ENCODE measurements around the gene DYTN. TPM values are rescaled to one million over a fixed set of nuclear protein-coding genes. Genes with fewer than 3 reads are reported as not detected.

The DYTN gene
- total and polyA plus RNA-seq, 3 experiments from 2014 or later, result not detected

DNA sequence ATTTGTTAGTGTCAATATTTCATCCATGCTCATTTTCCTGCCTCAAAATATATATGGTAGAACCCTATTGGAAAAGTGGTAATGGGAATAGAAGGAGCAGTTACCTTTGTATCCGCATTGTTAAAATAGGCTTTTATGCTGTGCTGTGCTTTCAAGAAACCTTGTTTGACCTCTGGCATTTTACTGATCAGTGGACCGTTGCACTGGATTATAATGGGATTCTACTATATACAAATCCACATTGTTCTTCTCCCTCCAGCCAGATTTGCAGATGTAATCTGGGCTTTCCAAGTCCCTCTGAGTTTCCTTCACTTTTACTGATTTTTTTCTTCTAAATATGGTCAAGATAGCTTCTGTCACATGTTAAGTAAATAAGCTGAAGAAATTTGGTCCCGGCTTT is 99.2 kb downstream of the DYTN start:
- peaks cover 0 to 6% of the 10 kb centered on the region in 2 donors for H3K27me3 Mint-ChIP-seq
- H3K27ac Mint-ChIP-seq, result no peak overlapping the region
- H3K4me1 ChIP-seq (ENCODE audit: insufficient read depth, low read length), result no peaks in the 10 kb centered on the region
- H3K4me3 ChIP-seq (ENCODE audit: low read length), result no peak overlapping the region
- no peaks in the 10 kb centered on the region for H3K27me3 ChIP-seq (ENCODE audit: insufficient read depth, low read length, poor library complexity, severe bottlenecking)
- H3K36me3 Mint-ChIP-seq, result no peaks in the 10 kb centered on the region
- H3K4me3 Mint-ChIP-seq, result no peak overlapping the region
- no peak overlapping the region for H3K27ac ChIP-seq (ENCODE audit: low read depth, low read length)
- no peaks in the 10 kb centered on the region for H3K9me3 Mint-ChIP-seq
- CTCF ChIA-PET, result no interaction called here
- POLR2A ChIA-PET, result no interaction called here
- no peak for DNase-seq
- H3K9me3 ChIP-seq (ENCODE audit: low read length), result no peaks in the 10 kb centered on the region
- no peaks in the 10 kb centered on the region for H3K36me3 ChIP-seq (ENCODE audit: insufficient read depth, low read length)
- no peaks in the 10 kb centered on the region for H3K4me1 Mint-ChIP-seq

DNA sequence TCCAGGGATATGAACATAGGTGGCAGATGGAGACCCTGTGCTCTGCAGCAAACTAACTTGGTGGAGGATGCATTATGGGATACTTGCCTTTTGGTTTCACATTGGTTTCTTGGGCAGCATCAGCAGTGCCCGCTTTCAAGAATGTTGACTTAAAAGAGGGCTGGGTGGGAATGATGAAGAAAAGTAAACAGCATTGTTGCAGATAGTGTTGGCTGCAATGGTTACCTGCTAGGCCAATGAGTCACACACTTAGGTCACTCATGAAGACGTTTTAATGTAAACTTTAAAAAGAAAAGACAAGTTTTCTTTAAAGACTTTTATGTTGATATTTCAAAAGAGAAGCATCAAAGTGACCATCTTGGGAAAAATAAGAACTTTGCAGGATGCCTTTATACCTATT is 102.0 kb downstream of the DYTN start:
- H3K27me3 ChIP-seq (ENCODE audit: insufficient read depth, low read length, poor library complexity, severe bottlenecking), result no peaks in the 10 kb centered on the region
- H3K36me3 ChIP-seq (ENCODE audit: insufficient read depth, low read length), result no peaks in the 10 kb centered on the region
- POLR2A ChIA-PET, result no interaction called here
- Mint-ChIP-seq H3K27ac (peak overlapping the region in 1 of 8 donors; percentile 34), H3K4me3 (no peak overlapping the region), H3K27me3 (peaks cover 0 to 1% of the 10 kb centered on the region in 2 donors), H3K36me3 (no peaks in the 10 kb centered on the region), H3K4me1 (no peaks in the 10 kb centered on the region), H3K9me3 (no peaks in the 10 kb centered on the region)
- H3K4me3 ChIP-seq (ENCODE audit: low read length), result no peak overlapping the region
- no peak for DNase-seq
- no peak overlapping the region for H3K27ac ChIP-seq (ENCODE audit: low read depth, low read length)
- H3K4me1 ChIP-seq (ENCODE audit: insufficient read depth, low read length), result no peaks in the 10 kb centered on the region
- CTCF ChIA-PET, result no interaction called here
- H3K9me3 ChIP-seq (ENCODE audit: low read length), result no peaks in the 10 kb centered on the region

DNA sequence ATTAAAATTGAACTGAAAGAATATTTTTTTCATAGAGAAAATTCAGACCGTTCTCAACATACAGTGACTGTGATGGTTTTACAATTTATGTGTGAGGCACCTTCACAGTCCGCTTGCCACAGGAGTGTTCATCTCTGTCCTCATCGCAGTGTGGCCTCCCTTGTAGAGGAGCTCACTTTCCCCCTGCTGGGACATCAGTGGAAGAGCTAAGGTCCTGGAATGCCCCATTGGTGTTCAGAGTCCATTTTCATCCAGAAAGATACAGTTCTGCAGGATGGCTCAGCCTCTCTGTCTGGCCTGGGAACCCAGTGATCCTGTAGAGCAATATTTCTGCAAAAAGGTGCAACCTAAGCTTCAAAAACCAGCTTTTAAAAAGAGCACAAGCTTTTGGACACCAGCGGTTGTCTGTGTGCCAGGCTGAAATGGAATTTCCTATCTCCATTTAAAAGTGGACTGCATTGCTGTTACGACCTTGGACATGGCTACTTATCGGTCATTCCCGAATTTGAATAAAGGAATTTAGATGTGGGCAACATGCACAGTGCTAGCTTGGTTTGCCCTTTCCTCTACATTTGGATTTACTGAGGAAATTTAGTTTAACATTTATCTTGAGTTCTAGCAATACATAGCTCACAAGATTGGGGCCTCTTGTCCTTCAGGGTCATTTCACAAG is 102.6 kb downstream of the DYTN start:
- DNase-seq, result no peak
- ChIA-PET CTCF (no interaction called here), POLR2A (no interaction called here)
- Mint-ChIP-seq H3K36me3 (no peaks in the 10 kb centered on the region), H3K27me3 (peaks cover 0 to 1% of the 10 kb centered on the region in 2 donors), H3K9me3 (no peaks in the 10 kb centered on the region), H3K4me1 (no peaks in the 10 kb centered on the region), H3K27ac (no peak overlapping the region), H3K4me3 (no peak overlapping the region)
- Histone ChIP-seq H3K4me1 (ENCODE audit: insufficient read depth, low read length) (no peaks in the 10 kb centered on the region), H3K27ac (ENCODE audit: low read depth, low read length) (no peak overlapping the region), H3K36me3 (ENCODE audit: insufficient read depth, low read length) (no peaks in the 10 kb centered on the region), H3K4me3 (ENCODE audit: low read length) (no peak overlapping the region), H3K27me3 (ENCODE audit: insufficient read depth, low read length, poor library complexity, severe bottlenecking) (no peaks in the 10 kb centered on the region), H3K9me3 (ENCODE audit: low read length) (no peaks in the 10 kb centered on the region)

DNA sequence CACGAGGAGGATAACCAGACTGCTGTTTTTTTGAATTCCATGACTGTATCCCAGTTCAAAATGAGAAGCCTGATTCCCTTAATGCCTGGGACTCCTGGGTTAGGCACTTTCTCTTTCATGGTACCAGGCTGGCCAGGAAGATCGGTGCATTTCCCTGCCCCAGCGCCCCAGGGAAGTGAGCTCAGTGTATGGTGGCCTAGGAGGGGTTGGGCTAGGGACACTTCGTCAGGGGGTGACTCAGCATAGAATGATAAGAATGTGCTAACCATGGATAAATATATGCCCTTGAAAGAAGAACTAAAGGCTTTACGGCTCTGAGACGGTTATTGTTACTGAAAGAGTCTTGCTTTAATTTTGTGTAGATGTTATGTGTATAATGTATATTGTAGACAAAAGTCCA is 103.4 kb downstream of the DYTN start:
- Histone ChIP-seq H3K4me1 (ENCODE audit: insufficient read depth, low read length) (no peaks in the 10 kb centered on the region), H3K27me3 (ENCODE audit: insufficient read depth, low read length, poor library complexity, severe bottlenecking) (no peaks in the 10 kb centered on the region), H3K27ac (ENCODE audit: low read depth, low read length) (no peak overlapping the region), H3K36me3 (ENCODE audit: insufficient read depth, low read length) (no peaks in the 10 kb centered on the region), H3K4me3 (ENCODE audit: low read length) (no peak overlapping the region), H3K9me3 (ENCODE audit: low read length) (no peaks in the 10 kb centered on the region)
- H3K27me3 Mint-ChIP-seq, result peaks cover 0 to 1% of the 10 kb centered on the region in 2 donors
- ChIA-PET POLR2A (no interaction called here), CTCF (no interaction called here)
- DNase-seq, result no peak
- no peaks in the 10 kb centered on the region for H3K9me3 Mint-ChIP-seq
- H3K27ac Mint-ChIP-seq, result no peak overlapping the region
- H3K4me3 Mint-ChIP-seq, result no peak overlapping the region
- H3K4me1 Mint-ChIP-seq, result peaks cover 0 to 3% (median 2%) of the 10 kb centered on the region in 3 donors
- H3K36me3 Mint-ChIP-seq, result no peaks in the 10 kb centered on the region

DNA sequence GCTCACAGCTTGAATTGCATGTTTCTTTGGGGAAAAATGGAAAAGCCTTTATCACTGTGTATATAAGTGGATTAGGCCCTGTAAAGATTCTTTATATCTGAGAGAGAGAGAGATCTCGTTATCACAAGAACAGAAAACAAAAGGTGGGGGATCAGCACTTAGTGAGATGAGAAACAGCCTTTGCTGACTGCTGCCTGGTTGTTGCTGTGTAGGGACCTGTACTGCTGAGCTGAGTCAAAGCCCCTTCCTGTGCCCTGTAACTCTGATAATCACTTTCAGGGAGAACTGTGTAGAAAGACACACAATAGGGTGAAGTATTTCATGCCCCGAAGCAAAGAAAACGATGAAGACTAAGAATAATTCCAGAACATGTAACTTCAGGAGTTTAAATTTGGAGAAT is 106.5 kb downstream of the DYTN start:
- H3K9me3 Mint-ChIP-seq, result no peaks in the 10 kb centered on the region
- ChIA-PET CTCF (no interaction called here), POLR2A (no interaction called here)
- Histone ChIP-seq H3K4me1 (ENCODE audit: insufficient read depth, low read length) (no peaks in the 10 kb centered on the region), H3K27ac (ENCODE audit: low read depth, low read length) (no peak overlapping the region), H3K4me3 (ENCODE audit: low read length) (no peak overlapping the region), H3K9me3 (ENCODE audit: low read length) (no peaks in the 10 kb centered on the region), H3K27me3 (ENCODE audit: insufficient read depth, low read length, poor library complexity, severe bottlenecking) (no peaks in the 10 kb centered on the region), H3K36me3 (ENCODE audit: insufficient read depth, low read length) (no peaks in the 10 kb centered on the region)
- H3K36me3 Mint-ChIP-seq, result no peaks in the 10 kb centered on the region
- H3K27me3 Mint-ChIP-seq, result no peaks in the 10 kb centered on the region
- H3K4me1 Mint-ChIP-seq, result peaks cover 0 to 4% (median 3%) of the 10 kb centered on the region in 3 donors
- no peak for DNase-seq
- no peak overlapping the region for H3K4me3 Mint-ChIP-seq
- no peak overlapping the region for H3K27ac Mint-ChIP-seq

DNA sequence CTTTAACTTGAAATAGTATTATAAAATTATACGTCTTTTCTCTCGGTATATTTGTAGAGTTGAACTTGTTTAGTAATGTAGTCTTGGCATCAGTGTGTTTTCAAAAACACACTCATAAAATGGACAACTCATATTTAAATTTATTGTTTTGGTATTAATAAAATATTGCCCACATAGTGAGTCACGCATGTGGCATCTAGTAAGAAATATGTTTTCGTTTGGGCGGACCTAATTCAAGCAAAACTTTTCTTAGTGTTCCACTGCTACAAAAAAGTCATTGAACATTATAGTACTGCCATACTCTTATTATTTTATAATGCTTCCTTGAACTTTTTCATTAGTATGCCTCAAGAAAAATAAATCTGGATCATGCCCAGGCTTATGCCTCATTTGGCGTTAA is 107.0 kb downstream of the DYTN start:
- H3K27me3 Mint-ChIP-seq, result no peaks in the 10 kb centered on the region
- no peaks in the 10 kb centered on the region for H3K9me3 ChIP-seq (ENCODE audit: low read length)
- H3K27ac Mint-ChIP-seq, result no peak overlapping the region
- H3K4me1 Mint-ChIP-seq, result peaks cover 0 to 4% (median 3%) of the 10 kb centered on the region in 3 donors
- H3K36me3 Mint-ChIP-seq, result no peaks in the 10 kb centered on the region
- H3K36me3 ChIP-seq (ENCODE audit: insufficient read depth, low read length), result no peaks in the 10 kb centered on the region
- no peak overlapping the region for H3K27ac ChIP-seq (ENCODE audit: low read depth, low read length)
- no peak for DNase-seq
- no peak overlapping the region for H3K4me3 ChIP-seq (ENCODE audit: low read length)
- no peaks in the 10 kb centered on the region for H3K4me1 ChIP-seq (ENCODE audit: insufficient read depth, low read length)
- CTCF ChIA-PET, result no interaction called here
- no peaks in the 10 kb centered on the region for H3K9me3 Mint-ChIP-seq
- H3K27me3 ChIP-seq (ENCODE audit: insufficient read depth, low read length, poor library complexity, severe bottlenecking), result no peaks in the 10 kb centered on the region
- H3K4me3 Mint-ChIP-seq, result no peak overlapping the region
- POLR2A ChIA-PET, result no interaction called here

DNA sequence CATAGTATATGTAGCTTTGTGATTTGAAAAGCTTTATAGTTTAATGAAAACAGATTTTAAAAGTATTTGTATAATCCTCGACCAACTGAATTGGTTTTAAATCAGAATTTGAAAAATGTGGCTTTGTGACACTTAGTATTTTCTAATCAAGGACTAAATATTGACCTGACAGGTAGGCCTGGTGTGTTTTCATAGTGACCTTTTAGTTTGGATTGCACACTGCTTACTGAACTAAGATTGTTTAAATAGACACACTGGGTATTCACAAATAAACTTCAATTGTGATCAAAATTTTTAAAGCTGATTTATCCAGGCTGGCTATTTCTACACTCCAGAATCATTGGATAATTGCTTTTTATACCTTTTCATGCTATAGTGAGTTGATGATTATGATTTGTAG is 107.7 kb downstream of the DYTN start:
- no peaks in the 10 kb centered on the region for H3K9me3 ChIP-seq (ENCODE audit: low read length)
- Mint-ChIP-seq H3K9me3 (no peaks in the 10 kb centered on the region), H3K27ac (no peak overlapping the region), H3K27me3 (peaks cover 0 to 4% of the 10 kb centered on the region in 2 donors), H3K4me3 (no peak overlapping the region), H3K4me1 (peaks cover 0 to 4% (median 3%) of the 10 kb centered on the region in 3 donors), H3K36me3 (no peaks in the 10 kb centered on the region)
- H3K4me3 ChIP-seq (ENCODE audit: low read length), result no peak overlapping the region
- H3K27ac ChIP-seq (ENCODE audit: low read depth, low read length), result no peak overlapping the region
- POLR2A ChIA-PET, result no interaction called here
- no peak for DNase-seq
- CTCF ChIA-PET, result no interaction called here
- H3K4me1 ChIP-seq (ENCODE audit: insufficient read depth, low read length), result no peaks in the 10 kb centered on the region
- no peaks in the 10 kb centered on the region for H3K36me3 ChIP-seq (ENCODE audit: insufficient read depth, low read length)
- no peaks in the 10 kb centered on the region for H3K27me3 ChIP-seq (ENCODE audit: insufficient read depth, low read length, poor library complexity, severe bottlenecking)

DNA sequence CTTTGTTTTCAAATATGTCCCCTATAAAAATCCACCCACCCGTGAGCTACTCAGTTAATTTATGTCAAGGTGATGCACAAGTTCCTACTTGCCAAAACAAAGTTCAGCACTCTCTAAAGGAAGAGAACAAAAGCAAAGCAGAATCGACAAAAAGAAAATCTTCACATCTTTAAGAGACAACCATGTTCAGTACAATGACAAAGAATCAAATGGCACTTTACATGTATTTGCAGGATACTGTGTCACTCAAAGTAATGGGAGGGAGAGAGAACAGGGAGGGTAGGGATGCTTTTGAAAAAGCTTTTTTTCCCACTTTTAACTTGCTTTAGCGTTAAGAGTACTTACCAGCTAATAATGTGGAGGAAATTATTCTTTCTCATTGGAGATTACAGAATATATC is 115.0 kb downstream of the DYTN start:
- no peak for DNase-seq
- no peak overlapping the region for H3K4me3 ChIP-seq (ENCODE audit: low read length)
- POLR2A ChIA-PET, result no interaction called here

More for the DNA sequence above, 115.0 kb downstream of the DYTN start:
- Mint-ChIP-seq H3K27me3 (peaks cover 3 to 10% of the 10 kb centered on the region in 2 donors), H3K36me3 (no peaks in the 10 kb centered on the region), H3K4me3 (no peak overlapping the region), H3K4me1 (peaks cover 5 to 10% (median 5%) of the 10 kb centered on the region in 3 donors), H3K9me3 (no peaks in the 10 kb centered on the region), H3K27ac (no peak overlapping the region)
- no peaks in the 10 kb centered on the region for H3K27me3 ChIP-seq (ENCODE audit: insufficient read depth, low read length, poor library complexity, severe bottlenecking)
- no peak overlapping the region for H3K27ac ChIP-seq (ENCODE audit: low read depth, low read length)
- no peaks in the 10 kb centered on the region for H3K4me1 ChIP-seq (ENCODE audit: insufficient read depth, low read length)
- H3K9me3 ChIP-seq (ENCODE audit: low read length), result no peaks in the 10 kb centered on the region
- H3K36me3 ChIP-seq (ENCODE audit: insufficient read depth, low read length), result no peaks in the 10 kb centered on the region
- CTCF ChIA-PET, result no interaction called here

Data from CD8-positive, alpha-beta memory T cell (primary cell).